PFSK-1 (cell line): ENCODE measurements around the gene TIAM2.

Source experiments
- FOXP2 ChIP-seq: optimal IDR thresholded peaks from 2 replicates; pipeline ENCODE3; 2011; ENCODE audit warnings: borderline replicate concordance, control low read depth, inconsistent platforms; ENCODE audit not compliant: insufficient read depth; ENCODE audit errors: extremely low read length, extremely low read depth
- POLR2AphosphoS5 ChIP-seq: IDR thresholded peaks from 2 replicates; pipeline ENCODE4 v1.6.1; 2012; ENCODE audit warnings: low read depth, mild to moderate bottlenecking, control low read depth, low read length, moderate library complexity
- REST ChIP-seq, 2 experiments: IDR thresholded peaks; 2 replicates each; pipeline versions ENCODE4 v1.6.1 to v1.8.0; 2011 to 2012; ENCODE audit warnings: low read depth in 2 of 2, low read length in 2 of 2, control low read depth in 1 of 2, inconsistent platforms in 1 of 2, mild to moderate bottlenecking in 1 of 2, moderate library complexity in 1 of 2; ENCODE audit not compliant: insufficient read depth in 1 of 2
- SIN3A ChIP-seq: IDR thresholded peaks from 2 replicates; pipeline ENCODE4 v1.6.1; 2012; ENCODE audit warnings: mild to moderate bottlenecking, low read length, moderate library complexity, borderline replicate concordance; ENCODE audit not compliant: insufficient read depth
- TAF1 ChIP-seq: IDR thresholded peaks from 2 replicates; pipeline ENCODE4 v1.6.1; 2012; ENCODE audit warnings: low read length, control low read depth, borderline replicate concordance; ENCODE audit not compliant: insufficient read depth

Gene TIAM2

DNA sequence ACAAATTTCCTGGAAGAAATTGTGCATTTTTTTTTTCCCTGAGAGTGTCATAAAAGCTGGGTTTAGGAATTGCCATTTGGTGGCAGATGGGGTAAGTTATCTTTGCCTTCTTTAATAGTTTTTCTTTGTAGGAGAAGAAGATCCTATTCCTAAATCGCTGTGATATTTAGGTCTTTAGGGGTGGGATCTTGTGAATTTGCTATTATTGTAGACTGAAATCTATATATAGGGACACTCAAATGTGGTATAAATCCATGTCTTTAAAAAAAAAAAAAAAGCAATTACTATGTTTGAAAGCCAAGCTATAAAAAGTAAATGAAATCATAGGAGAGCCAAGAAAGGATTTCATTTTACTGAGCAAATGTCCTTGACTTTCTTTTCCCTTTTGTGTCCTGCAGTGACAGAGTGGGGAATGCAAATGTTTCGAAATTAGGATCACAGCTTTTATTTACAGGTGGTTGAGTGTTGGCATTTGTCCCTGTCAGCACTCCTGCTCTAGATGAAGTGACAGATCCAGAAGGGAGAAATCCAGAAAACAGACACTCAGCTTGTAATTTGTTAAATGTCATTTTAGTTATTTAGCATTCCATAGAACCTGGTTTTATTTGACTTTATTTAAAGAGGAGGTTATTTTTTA is 29.4 kb downstream of the TIAM2 start:
- TF ChIP-seq SIN3A (no peak), POLR2AphosphoS5 (no peak), FOXP2 (no peak), REST (IDR thresholded peaks at IDR 0.05; ENCODE audit: insufficient read depth in 1 of 2, low read depth in 2 of 2, low read length in 2 of 2) (no peak), TAF1 (no peak)

DNA sequence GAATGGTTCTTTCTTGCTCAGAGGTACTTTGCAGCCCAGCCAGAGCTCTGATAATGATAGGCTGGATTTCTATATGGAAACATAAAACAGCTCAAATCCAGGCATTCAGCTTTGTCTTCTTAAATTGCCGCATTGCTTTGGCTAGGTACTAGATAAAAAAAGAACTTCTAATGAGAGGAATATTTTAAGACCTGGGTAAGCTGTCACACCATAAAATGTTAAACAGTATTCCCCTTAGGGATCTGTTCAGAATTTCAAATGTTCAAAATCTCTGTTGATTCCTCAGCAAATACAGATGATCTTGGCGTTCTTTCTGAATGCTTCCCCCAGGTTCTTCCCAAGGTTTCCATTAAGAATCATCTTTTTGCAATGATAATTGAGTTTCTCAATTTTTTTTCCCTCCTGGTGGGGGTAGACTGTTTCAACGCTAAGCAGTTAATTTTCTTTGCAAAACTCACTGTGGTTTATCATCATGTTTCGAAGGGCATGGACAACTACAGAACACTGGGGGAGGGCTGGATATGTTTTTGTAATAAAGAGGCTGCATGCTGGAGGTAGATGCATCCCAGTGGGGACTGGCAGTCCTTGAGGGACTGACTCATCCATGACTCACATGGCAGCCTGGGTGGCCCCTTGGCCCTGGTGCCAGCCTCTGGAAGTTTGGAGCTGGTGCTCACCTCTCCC is 31.0 kb downstream of the TIAM2 start:
- TF ChIP-seq TAF1: no peak
- no peak for TF ChIP-seq FOXP2
- TF ChIP-seq SIN3A: no peak
- no peak for TF ChIP-seq REST (IDR thresholded peaks at IDR 0.05; ENCODE audit: insufficient read depth in 1 of 2, low read depth in 2 of 2, low read length in 2 of 2)
- no peak for TF ChIP-seq POLR2AphosphoS5

GRCh38 chr6:155026706-155027045 is 31.6 kb downstream of the TIAM2 start:
- no peak for TF ChIP-seq REST (IDR thresholded peaks at IDR 0.05; ENCODE audit: insufficient read depth in 1 of 2, low read depth in 2 of 2, low read length in 2 of 2)
- no peak for TF ChIP-seq SIN3A
- no peak for TF ChIP-seq TAF1
- no peak for TF ChIP-seq POLR2AphosphoS5
- TF ChIP-seq FOXP2: no peak

GRCh38 chr6:155030148-155030720 is 35.1 kb downstream of the TIAM2 start:
- no peak for TF ChIP-seq TAF1
- TF ChIP-seq SIN3A: no peak
- TF ChIP-seq POLR2AphosphoS5: no peak
- TF ChIP-seq FOXP2: no peak

DNA sequence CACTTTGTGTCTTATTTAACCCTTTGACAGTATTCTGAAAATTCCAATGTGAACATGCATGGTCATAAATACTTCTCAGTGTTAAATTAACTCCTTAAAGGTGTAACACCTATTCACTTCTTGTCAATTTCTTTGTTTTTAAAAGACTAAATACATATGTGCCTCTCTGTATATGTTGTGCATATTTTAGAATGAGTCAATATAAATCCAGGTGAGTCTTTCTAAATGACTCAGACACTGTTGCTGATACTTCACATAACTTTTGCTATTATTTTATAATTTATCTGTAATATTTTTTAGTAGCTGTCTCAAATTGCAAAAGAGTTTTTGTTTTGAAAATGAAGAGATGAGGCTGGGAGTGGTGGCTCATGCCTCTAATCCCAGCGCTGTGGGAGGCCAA is 36.0 kb downstream of the TIAM2 start:
- TF ChIP-seq REST (IDR thresholded peaks at IDR 0.05; ENCODE audit: insufficient read depth in 1 of 2, low read depth in 2 of 2, low read length in 2 of 2) (no peak), FOXP2 (no peak), TAF1 (no peak), SIN3A (no peak), POLR2AphosphoS5 (no peak)
